Heart left ventricle (tissue), 16 donors: Measurements from ENCODE around the gene GNAT3. TPM values are rescaled to one million over a fixed set of nuclear protein-coding genes. Genes with fewer than 3 reads are reported as not detected.
A peak's percentile ranks its signal among the peaks of the same experiment; 100 is the strongest.

Experiments used
- ATAC-seq, 4 donors: fragments of 200-7000 bp; cut with Tn5 transposase; one replicate each; pipeline ENCODE4 v1.9.1; 2020 to 2022; ENCODE audit warnings: moderate library complexity in 4 of 4, mild to moderate bottlenecking in 3 of 4, moderate number of reproducible peaks in 1 of 4
- DNase-seq, 5 donors: peaks; one replicate each; pipeline ENCODE4 v3.0.0-alpha.2; 2020
- H3K27ac ChIP-seq, 12 donors: fragments of 200-600 bp; sonication (generic) in 4 of 12; one replicate each; pipeline versions ENCODE4 v1.5.0 to v1.8.0; 2016 to 2022; ENCODE audit warnings: mild to moderate bottlenecking in 2 of 12
- H3K27me3 ChIP-seq, 9 donors: fragments of 200-600 bp; sonication (generic) in 2 of 9; one replicate each; pipeline versions ENCODE4 v1.5.1 to v1.8.0; 2016 to 2022; ENCODE audit warnings: mild to moderate bottlenecking in 3 of 9
- H3K36me3 ChIP-seq, 9 donors: fragments of 200-600 bp; sonication (generic) in 2 of 9; one replicate each; pipeline versions ENCODE4 v1.5.0 to v1.8.0; 2018 to 2022; ENCODE audit warnings: mild to moderate bottlenecking in 2 of 9
- H3K4me1 ChIP-seq, 12 donors: fragments of 200-600 bp; sonication (generic) in 4 of 12; one replicate each; pipeline versions ENCODE4 v1.5.0 to v1.8.0; 2016 to 2022; ENCODE audit warnings: mild to moderate bottlenecking in 3 of 12
- H3K4me3 ChIP-seq, 12 donors: fragments of 200-600 bp; sonication (generic) in 4 of 12; one replicate each; pipeline versions ENCODE4 v1.5.0 to v1.8.0; 2017 to 2022; ENCODE audit warnings: mild to moderate bottlenecking in 9 of 12, moderate library complexity in 4 of 12
- H3K9me3 ChIP-seq, 12 donors: fragments of 200-600 bp; sonication (generic) in 4 of 12; one replicate each; pipeline versions ENCODE4 v1.5.0 to v1.8.0; 2016 to 2022; ENCODE audit warnings: mild to moderate bottlenecking in 1 of 12
- CTCF ChIP-seq, 12 donors: fragments of 200-600 bp; sonication (generic) in 4 of 12; IDR thresholded peaks; one replicate each; pipeline versions ENCODE4 v1.5.0 to v1.8.0; 2018 to 2022; ENCODE audit warnings: antibody characterized with exemption in 12 of 12, mild to moderate bottlenecking in 5 of 12
- POLR2A ChIP-seq, 2 donors: fragments of 450-650 bp; IDR thresholded peaks; one replicate each; pipeline ENCODE4 v1.6.1; 2017; ENCODE audit warnings: antibody characterized with exemption in 2 of 2, mild to moderate bottlenecking in 2 of 2, moderate library complexity in 2 of 2
- WGBS, 4 donors: extraction: QIAGEN DNeasy Blood & Tissue Kit in 2 of 4; methylation state at CpG; one replicate each; pipeline versions ENCODE4 v1.1.5 to v1.1.7; 2013 to 2018; 5-methylcytosine and 5-hydroxymethylcytosine counted together
- intact Hi-C, 10 donors: fragments of 100-400 bp; cut with DNase I; formaldehyde crosslinking; loops; one replicate each; pipeline versions ENCODE4 v1.11.1 to v1.14.2; 2022
- polyA plus RNA-seq, 2 donors: library from polyadenylated mRNA; stranded (reverse); fragments of 200-250 nt; gene quantifications; one replicate each; pipeline ENCODE4 v1.2.3, GENCODE V29; 2013
- total RNA-seq, 9 donors: library from RNA; depleted of rRNA in 2 of 9; stranded (reverse); fragments of >200 nt in 2 of 9; fragmentation: NEBNext Ultra II Directional in 3 of 9; extraction: Animal tissue kit (Norgen Biotek cat#: 25700) in 3 of 9; gene quantifications; one replicate each; pipeline versions ENCODE4 v1.1.0 to v1.2.4, GENCODE V29; 2016 to 2023
- donor health status: ischemic (EF 13 %, LVEDD 7.1; RV severe dilation, severe dysfunction).
- donor health status: healthy with polysubstance abuse.
- donor health status: DM: no; HTN: yes; CAD: no.
- donor health status: DM: no; HTN: no; CAD: no.
- donor health status: ischemic (EF 25% LVEDD 6.9; RV normal size, moderate dysfunction).
- donor health status: ischemic (EF 25% LVEDD 5.7; RV mildly dilated, moderate dysfunction).
- donor health status: healthy.
- donor health status: DM: yes; HTN: yes; CAD: no.
- donor health status: ischemic (EF 35%, LVEDD 5.7; RV mildly dilated, moderate dysfunction).
- donor health status: nonischemic (EF 11% LVEDD 7.7; RV severe dilation, severe dysfunction).
- donor health status: DM: yes; HTN: yes; CAD: no.
- donor health status: PGD.
- donor health status: ischemic (EF 29% LVEDD 5.4; RV normal size, mild dysfunction).
- donor health status: nonischemic (EF 23%, LVEDD 6.1; RV moderate dilation, normal function).

GNAT3 gene
- total and polyA plus RNA-seq, 11 donors, result not detected

GRCh38 chr7:80536426-80536825, 24.6 kb upstream of the GNAT3 start:
- 90 to 93% (median 93%) methylated on average over 2 of the region's 2 CpGs for WGBS, 4 donors
- Histone ChIP-seq H3K27ac (no peak overlapping the region), H3K36me3 (no peaks in the 10 kb centered on the region), H3K4me1 (peaks cover 0 to 13% (median 1%) of the 10 kb centered on the region in 12 donors), H3K4me3 (no peak overlapping the region), H3K9me3 (peaks cover 0 to 4% (median 0%) of the 10 kb centered on the region in 12 donors), H3K27me3 (no peaks in the 10 kb centered on the region)
- no peak for DNase-seq
- ATAC-seq, result no peak
- intact Hi-C loops, result no loop called here
- no peak for TF ChIP-seq CTCF (IDR thresholded peaks at IDR 0.05)
- TF ChIP-seq POLR2A (IDR thresholded peaks at IDR 0.05), result no peak

- no peak for DNase-seq
- intact Hi-C loops, result no loop called here
- Histone ChIP-seq H3K27me3 (no peaks in the 10 kb centered on the region), H3K27ac (no peak overlapping the region), H3K36me3 (no peaks in the 10 kb centered on the region), H3K9me3 (peaks cover 0 to 7% (median 0%) of the 10 kb centered on the region in 12 donors), H3K4me1 (peaks cover 0 to 9% (median 1%) of the 10 kb centered on the region in 12 donors), H3K4me3 (no peak overlapping the region)
- TF ChIP-seq POLR2A (IDR thresholded peaks at IDR 0.05), result no peak
- no peak for TF ChIP-seq CTCF (IDR thresholded peaks at IDR 0.05)
- ATAC-seq, result no peak
- 38 to 50% (median 41%) methylated on average over 1 of the region's 1 CpG for WGBS, 4 donors
Observed at GRCh38 chr7:80533287-80533686, 21.4 kb upstream of the GNAT3 start.

- ATAC-seq, result no peak
- H3K27ac ChIP-seq, result no peak overlapping the region
- intact Hi-C loops, result no loop called here
- H3K36me3 ChIP-seq, result no peaks in the 10 kb centered on the region
- no peaks in the 10 kb centered on the region for H3K27me3 ChIP-seq
- WGBS, 4 donors, result 93 to 100% (median 97%) methylated on average over 2 to 3 of the region's 3 CpGs
- peaks cover 0 to 9% (median 0%) of the 10 kb centered on the region in 12 donors for H3K4me1 ChIP-seq
- TF ChIP-seq POLR2A (IDR thresholded peaks at IDR 0.05) (no peak), CTCF (IDR thresholded peaks at IDR 0.05) (no peak)
- peaks cover 0 to 7% (median 0%) of the 10 kb centered on the region in 12 donors for H3K9me3 ChIP-seq
- DNase-seq, result no peak
- H3K4me3 ChIP-seq, result no peak overlapping the region
Observed at GRCh38 chr7:80532153-80532552, 20.3 kb upstream of the GNAT3 start.

- no peak for TF ChIP-seq POLR2A (IDR thresholded peaks at IDR 0.05)
- TF ChIP-seq CTCF (IDR thresholded peaks at IDR 0.05), result no peak
- ATAC-seq, result peak in 3 of 4 donors; percentile 34 to 67 (median 39)
- whole genome bisulfite sequencing, 4 donors, result 80 to 96% (median 86%) methylated on average over 1 of the region's 1 CpG
Observed at GRCh38 chr7:80530136-80530535, 18.3 kb upstream of the GNAT3 start.

More at GRCh38 chr7:80530136-80530535, 18.3 kb upstream of the GNAT3 start:
- peak overlapping the region in 4 of 12 donors; percentile 6 to 40 (median 22) for H3K27ac ChIP-seq
- H3K4me3 ChIP-seq, result no peak overlapping the region
- peaks cover 0 to 14% (median 0%) of the 10 kb centered on the region in 12 donors for H3K4me1 ChIP-seq
- DNase-seq, result peak in 1 of 5 donors; percentile 30
- intact Hi-C loops, result no loop called here
- no peaks in the 10 kb centered on the region for H3K36me3 ChIP-seq
- H3K9me3 ChIP-seq, result peaks cover 0 to 7% (median 0%) of the 10 kb centered on the region in 12 donors
- H3K27me3 ChIP-seq, result no peaks in the 10 kb centered on the region
